CD8-positive, alpha-beta memory T cell (primary cell): ENCODE results near the gene TOR2A. TPM values are rescaled to one million over a fixed set of nuclear protein-coding genes. Genes with fewer than 3 reads are reported as not detected.
A peak's percentile ranks its signal among the peaks of the same experiment; 100 is the strongest.
"Not testable (repeated sequence)": the region's sequence is repeated elsewhere in the genome, so short reads cannot be mapped to it uniquely, and the experiment has no call there.

Source experiments
- CTCF ChIA-PET: fragments of 350-600 bp; sonication (Branson Sonifier 250); formaldehyde crosslinking; loops from one replicate; lab custom pipeline; 2021; ENCODE audit warnings: antibody characterized with exemption; lab: Charles Lee
- POLR2A ChIA-PET: fragments of 350-600 bp; sonication (Branson Sonifier 250); formaldehyde crosslinking; loops from one replicate; lab custom pipeline; 2021; ENCODE audit warnings: antibody characterized with exemption; lab: Charles Lee
- DNase-seq, 5 donors: peaks; one replicate each; pipeline versions ENCODE4 v3.0.0 to v3.0.0-alpha.2; 2020 to 2022; ENCODE audit warnings: mixed read lengths in 1 of 5
- H3K27ac ChIP-seq: one replicate; pipeline ENCODE4 v1.7.0; 2013; ENCODE audit warnings: low read depth, mild to moderate bottlenecking, low read length, moderate library complexity
- H3K27me3 ChIP-seq: 2 replicates; pipeline ENCODE4 v1.7.0; 2013; ENCODE audit warnings: low read length, mild to moderate bottlenecking; ENCODE audit not compliant: insufficient read depth, poor library complexity, severe bottlenecking
- H3K36me3 ChIP-seq: 2 replicates; pipeline ENCODE4 v1.7.0; 2013; ENCODE audit warnings: mild to moderate bottlenecking, low read length, moderate library complexity; ENCODE audit not compliant: insufficient read depth
- H3K4me1 ChIP-seq: 2 replicates; pipeline ENCODE4 v1.7.0; 2013; ENCODE audit warnings: mild to moderate bottlenecking, low read length, moderate library complexity; ENCODE audit not compliant: insufficient read depth
- H3K4me3 ChIP-seq: 2 replicates; pipeline ENCODE4 v1.7.0; 2013; ENCODE audit warnings: mild to moderate bottlenecking, low read length
- H3K9me3 ChIP-seq: 2 replicates; pipeline ENCODE4 v1.7.0; 2013; ENCODE audit warnings: mild to moderate bottlenecking, low read length
- H3K27ac Mint-ChIP-seq, 8 donors: one replicate each; pipeline ENCODE4 v1.8.0; 2020 to 2021; ENCODE audit warnings: mixed read lengths in 8 of 8, mild to moderate bottlenecking in 6 of 8, inconsistent platforms in 3 of 8, moderate library complexity in 3 of 8
- H3K27me3 Mint-ChIP-seq, 2 donors: one replicate each; pipeline ENCODE4 v1.8.0; 2020 to 2021; ENCODE audit warnings: mixed read lengths in 2 of 2, mild to moderate bottlenecking in 1 of 2, moderate library complexity in 1 of 2
- H3K36me3 Mint-ChIP-seq, 3 donors: one replicate each; pipeline ENCODE4 v1.8.0; 2020 to 2021; ENCODE audit warnings: mixed read lengths in 3 of 3, inconsistent platforms in 1 of 3, mild to moderate bottlenecking in 1 of 3
- H3K4me1 Mint-ChIP-seq, 3 donors: one replicate each; pipeline ENCODE4 v1.8.0; 2020 to 2021; ENCODE audit warnings: mixed read lengths in 3 of 3, inconsistent platforms in 1 of 3, mild to moderate bottlenecking in 1 of 3
- H3K4me3 Mint-ChIP-seq, 7 donors: one replicate each; pipeline ENCODE4 v1.8.0; 2020 to 2021; ENCODE audit warnings: mixed read lengths in 7 of 7, mild to moderate bottlenecking in 6 of 7, moderate library complexity in 4 of 7, inconsistent platforms in 2 of 7
- H3K9me3 Mint-ChIP-seq, 5 donors: one replicate each; pipeline ENCODE4 v1.8.0; 2020 to 2022; ENCODE audit warnings: mixed read lengths in 5 of 5, mild to moderate bottlenecking in 3 of 5, moderate library complexity in 2 of 5, inconsistent platforms in 1 of 5
- polyA plus RNA-seq: library from polyadenylated mRNA; unstranded; fragments of 300-500 nt; fragmentation: Illumina TruSeq; gene quantifications from one replicate; pipeline ENCODE4 v1.2.3, GENCODE V29; 2021
- total RNA-seq, 2 experiments: library from RNA; stranded (reverse); gene quantifications; one replicate each; pipeline ENCODE4 v1.2.3, GENCODE V29; 2021

The TOR2A gene
- total RNA-seq (10 to 100 TPM; 30.7 to 33.7 TPM), polyA plus RNA-seq (37.0 TPM)

DNA sequence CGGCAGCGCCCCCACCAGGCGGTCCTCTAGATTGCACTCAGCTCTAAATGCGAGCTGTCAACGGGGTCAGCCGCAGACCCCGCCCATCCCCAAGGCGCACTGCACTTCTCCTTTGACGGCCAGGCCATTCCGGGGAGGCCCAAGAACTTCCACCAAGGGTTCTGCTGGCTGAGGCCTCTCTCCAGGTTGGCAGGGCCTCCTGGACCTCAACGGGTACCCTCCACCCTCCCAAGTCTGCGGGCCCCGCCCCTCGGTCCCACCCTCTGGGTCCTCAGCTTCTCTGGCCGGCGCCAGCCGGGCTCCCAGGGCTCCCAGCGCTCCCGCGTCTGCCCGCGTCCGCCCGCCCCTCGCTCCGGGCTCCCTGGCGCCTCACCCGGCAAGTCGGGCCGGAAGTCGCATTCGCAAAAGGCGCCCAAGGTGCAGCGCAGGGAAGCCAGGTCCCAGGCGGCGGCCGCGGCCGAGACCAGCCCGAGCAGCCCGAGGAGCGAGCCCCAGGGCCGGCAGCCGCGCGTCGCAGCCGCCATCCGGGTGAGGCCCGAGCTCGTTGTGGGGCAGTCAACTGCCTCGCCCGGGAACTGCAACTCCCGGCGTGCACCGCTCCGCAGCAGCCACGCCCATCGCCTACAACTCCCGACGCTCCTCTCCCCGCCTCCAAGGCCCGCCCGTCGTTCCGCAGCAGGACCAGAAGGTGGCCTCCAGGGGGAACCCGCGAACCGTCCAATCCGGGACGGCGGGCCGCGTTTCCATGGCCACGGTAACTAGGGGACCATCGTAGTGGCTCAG, at the start of gene TOR2A:
Gene TOR2A, minus strand, starts transcription at position 548 of the 783 bp plus-strand sequence. Its CDS starts 24 bp downstream, at position 524.
- no peaks in the 10 kb centered on the region for H3K9me3 Mint-ChIP-seq
- no peaks in the 10 kb centered on the region for H3K27me3 Mint-ChIP-seq
- peaks cover 14 to 25% (median 23%) of the 10 kb centered on the region in 3 donors for H3K4me1 Mint-ChIP-seq
- Histone ChIP-seq H3K4me3 (peak within 1 kb of the TSS; percentile 94), H3K27ac (peak within 1 kb of the TSS; percentile 62), H3K27me3 (no peaks in the 10 kb centered on the region), H3K4me1 (peaks cover 22% of the 10 kb centered on the region), H3K9me3 (no peaks in the 10 kb centered on the region), H3K36me3 (no peaks in the 10 kb centered on the region)
- ChIA-PET POLR2A (interaction anchor here (0.6 to 1.9 kb wide), 15 partner anchors 12 to 187 kb away, joined by 3 to 16 read pairs (median 4); partner anchors contain the start of genes CDK9, CFAP157, SH2D3C and TTC16), CTCF (interaction anchor here (0.6 to 6.1 kb wide), 60 partner anchors 9 to 511 kb away, joined by 3 to 68 read pairs (median 6); partner anchors contain the start of genes AK1, CDK9, CFAP157 and ENG)
- H3K27ac Mint-ChIP-seq: peak within 1 kb of the TSS; percentile 85 to 98 (median 96)
- peak; percentile 99 for DNase-seq
- H3K36me3 Mint-ChIP-seq: peaks cover 0 to 43% (median 7%) of the 10 kb centered on the region in 3 donors
- peak within 1 kb of the TSS; percentile 80 to 98 (median 94) for H3K4me3 Mint-ChIP-seq

DNA sequence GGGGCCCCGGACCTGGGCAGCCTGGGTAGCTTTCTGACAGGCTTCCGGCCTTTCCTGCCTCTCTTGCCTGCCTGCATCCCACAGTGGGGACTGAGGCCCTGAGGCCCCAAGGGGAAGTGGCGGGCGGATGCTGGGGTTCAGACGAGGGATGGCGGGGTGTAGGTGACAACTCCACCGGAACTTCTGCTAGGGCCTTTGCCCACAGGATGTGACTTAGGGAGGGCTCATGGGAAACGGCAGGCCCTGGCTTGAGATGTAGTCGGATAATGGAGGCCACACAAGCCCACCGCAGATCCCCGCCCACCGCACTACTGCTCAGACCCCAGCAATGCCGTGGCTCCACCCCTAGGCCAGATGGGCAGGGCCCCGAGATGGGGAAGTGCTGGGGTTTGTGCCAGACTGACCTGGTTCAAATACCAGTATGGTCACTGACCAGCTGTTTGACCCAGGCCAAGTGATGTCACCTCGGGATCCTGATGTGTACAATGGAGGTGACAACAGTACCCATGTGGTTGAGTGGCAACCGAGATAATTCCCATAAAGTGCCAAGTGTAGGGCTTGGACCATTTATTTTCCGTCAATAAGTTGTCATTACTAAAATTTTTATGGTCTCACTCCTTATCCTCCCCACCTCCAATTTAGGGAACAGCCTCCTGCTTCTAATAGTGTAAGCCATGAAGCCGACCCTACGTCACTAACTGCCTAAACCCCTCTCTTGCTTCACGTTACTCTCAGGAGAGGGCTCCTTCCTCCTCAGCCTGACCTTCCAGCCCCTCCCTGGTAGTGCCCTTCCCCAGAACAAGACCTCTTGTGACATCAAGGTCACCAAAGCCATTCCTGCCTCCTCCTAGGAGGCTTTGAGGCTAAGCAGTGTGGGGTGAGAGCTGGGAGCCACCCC, 48.3 kb upstream of the TOR2A start:
- H3K27me3 Mint-ChIP-seq: peaks cover 0 to 4% of the 10 kb centered on the region in 2 donors
- Histone ChIP-seq H3K36me3 (peaks cover 15% of the 10 kb centered on the region), H3K4me1 (peaks cover 75% of the 10 kb centered on the region), H3K9me3 (no peaks in the 10 kb centered on the region), H3K4me3 (peak overlapping the region; percentile 64), H3K27me3 (no peaks in the 10 kb centered on the region), H3K27ac (peak overlapping the region; percentile 75)
- peak overlapping the region; percentile 91 to 99 (median 97) for H3K27ac Mint-ChIP-seq
- POLR2A ChIA-PET: interaction anchor here (1.0 to 4.2 kb wide), 4 partner anchors 13 to 138 kb away, joined by 3 to 54 read pairs (median 4); partner anchors contain the start of gene TOR2A
- CTCF ChIA-PET: interaction anchor here (1.2 to 7.5 kb wide), 10 partner anchors 12 to 138 kb away, joined by 4 to 69 read pairs (median 20); partner anchors contain the start of genes PTRH1, ST6GALNAC4, TOR2A and TTC16
- H3K4me1 Mint-ChIP-seq: peaks cover 65 to 79% (median 77%) of the 10 kb centered on the region in 3 donors
- DNase-seq: peak; percentile 70 to 91 (median 79)
- H3K9me3 Mint-ChIP-seq: no peaks in the 10 kb centered on the region
- H3K4me3 Mint-ChIP-seq: peak overlapping the region; percentile 76 to 92 (median 82)
- peaks cover 0 to 24% (median 0%) of the 10 kb centered on the region in 3 donors for H3K36me3 Mint-ChIP-seq

DNA sequence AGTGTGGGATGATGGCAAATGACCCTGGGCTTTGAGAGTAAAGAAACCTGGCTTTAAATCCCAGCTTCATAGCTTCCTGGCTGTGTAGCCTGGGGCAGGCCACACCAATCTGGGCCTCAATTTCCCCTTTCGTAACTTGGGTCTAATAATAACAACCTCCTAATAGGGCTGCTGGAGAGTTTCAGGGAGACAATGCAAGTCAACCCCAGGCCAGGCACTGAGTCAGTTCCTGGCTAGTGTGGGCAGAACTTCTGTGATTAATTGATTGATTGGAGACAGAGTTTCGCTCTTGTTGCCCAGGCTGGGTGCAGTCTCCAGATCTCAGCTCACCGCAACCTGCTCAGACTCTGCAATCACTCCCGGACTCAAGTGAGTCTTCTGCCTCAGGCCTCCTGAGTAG, 46.7 kb upstream of the TOR2A start:
- H3K27me3 Mint-ChIP-seq: peaks cover 0 to 4% of the 10 kb centered on the region in 2 donors

DNA sequence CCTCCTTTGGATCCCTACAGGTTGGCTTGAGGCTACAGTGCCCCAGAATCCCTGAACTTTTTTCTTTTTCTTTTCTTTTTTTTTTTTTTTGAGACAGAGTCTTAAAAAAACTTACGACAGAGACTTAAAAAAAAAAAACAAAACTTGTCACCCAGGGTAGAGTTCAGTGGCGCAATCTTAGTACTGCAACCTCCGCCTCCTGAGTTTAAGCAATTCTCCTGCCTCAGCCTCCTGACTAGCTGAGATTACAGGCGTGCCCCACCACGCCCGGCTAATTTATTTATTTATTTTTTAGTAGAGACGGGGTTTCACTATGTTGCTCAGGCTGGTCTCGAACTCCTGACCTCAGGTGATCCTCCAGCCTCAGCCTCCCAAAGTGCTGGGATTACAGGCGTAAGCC, 45.8 kb upstream of the TOR2A start:
- peaks cover 63% of the 10 kb centered on the region for H3K4me1 ChIP-seq
- not testable (repeated sequence) for H3K27me3 ChIP-seq, H3K9me3 Mint-ChIP-seq, H3K4me3 ChIP-seq, H3K36me3 ChIP-seq, H3K27ac ChIP-seq, H3K27me3 Mint-ChIP-seq, H3K9me3 ChIP-seq
- Mint-ChIP-seq H3K4me1 (peaks cover 60 to 83% (median 76%) of the 10 kb centered on the region in 3 donors), H3K4me3 (peak overlapping the region in 4 of 7 donors; percentile 49 to 100 (median 78)), H3K36me3 (peaks cover 0 to 12% (median 2%) of the 10 kb centered on the region in 3 donors), H3K27ac (peak overlapping the region; percentile 71 to 100 (median 98))
- peak in 1 of 5 donors; percentile 39 for DNase-seq
- ChIA-PET CTCF (interaction anchor here (1.3 to 7.5 kb wide), 3 partner anchors 10 to 89 kb away, joined by 5 to 69 read pairs (median 5); partner anchors contain the start of gene TOR2A), POLR2A (interaction anchor here (2.3 kb wide), 1 partner anchor 10 kb away, joined by 14 read pairs; no protein-coding TSS in a partner anchor)

More for the DNA sequence above, 46.7 kb upstream of the TOR2A start:
- CTCF ChIA-PET: interaction anchor here (1.3 to 7.5 kb wide), 3 partner anchors 11 to 139 kb away, joined by 4 to 69 read pairs (median 34); partner anchors contain the start of gene TOR2A
- Mint-ChIP-seq H3K9me3 (no peaks in the 10 kb centered on the region), H3K36me3 (peaks cover 0 to 14% (median 2%) of the 10 kb centered on the region in 3 donors), H3K27ac (peak overlapping the region; percentile 70 to 100 (median 97)), H3K4me3 (peak overlapping the region; percentile 14 to 76 (median 38)), H3K4me1 (peaks cover 58 to 79% (median 73%) of the 10 kb centered on the region in 3 donors)
- POLR2A ChIA-PET: no interaction called here
- no peaks in the 10 kb centered on the region for H3K36me3 ChIP-seq
- no peak overlapping the region for H3K27ac ChIP-seq
- DNase-seq: no peak
- H3K27me3 ChIP-seq: no peaks in the 10 kb centered on the region
- peaks cover 61% of the 10 kb centered on the region for H3K4me1 ChIP-seq
- H3K9me3 ChIP-seq: no peaks in the 10 kb centered on the region
- no peak overlapping the region for H3K4me3 ChIP-seq

DNA sequence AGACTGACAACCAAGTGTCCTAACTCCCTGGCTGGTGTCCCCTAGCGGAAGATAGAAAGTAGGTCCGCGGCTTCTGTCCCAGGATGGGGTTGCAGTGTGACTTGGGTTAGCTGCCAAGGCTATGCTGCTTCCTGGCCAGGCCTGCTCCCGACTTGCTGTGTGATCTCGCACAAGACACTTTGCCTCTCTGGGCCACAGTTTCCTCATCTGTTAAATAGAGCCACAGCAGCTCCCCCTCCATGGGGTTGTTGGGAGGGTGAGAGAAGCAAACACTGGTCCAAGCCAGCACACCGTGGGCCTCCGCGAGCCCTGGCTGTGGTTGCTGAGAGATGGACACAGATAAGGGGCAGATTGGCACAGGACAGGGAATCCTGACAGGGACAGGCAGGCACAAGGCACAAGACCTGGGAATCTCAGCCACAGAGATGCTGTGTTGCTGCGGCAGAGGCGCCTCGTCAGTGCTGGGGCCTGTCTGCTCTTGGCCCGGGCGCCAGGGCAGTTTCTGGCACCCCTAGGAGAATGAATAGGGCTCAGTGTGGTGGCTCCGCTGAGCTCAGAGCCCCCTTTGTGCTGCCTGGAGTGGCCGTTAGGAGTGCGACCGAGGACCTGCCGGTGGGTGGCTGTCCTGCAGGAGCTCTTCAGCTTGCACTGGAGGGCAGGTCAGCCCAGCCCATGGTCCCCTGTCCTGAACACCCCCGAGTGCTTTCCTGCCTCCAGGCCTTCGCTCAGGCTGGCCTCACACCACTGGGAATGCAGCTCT, 45.2 kb upstream of the TOR2A start:
- no peaks in the 10 kb centered on the region for H3K27me3 ChIP-seq
- Mint-ChIP-seq H3K27me3 (no peaks in the 10 kb centered on the region), H3K4me3 (peak overlapping the region; percentile 27 to 100 (median 100)), H3K4me1 (peaks cover 60 to 85% (median 76%) of the 10 kb centered on the region in 3 donors), H3K36me3 (peaks cover 0 to 11% (median 2%) of the 10 kb centered on the region in 3 donors), H3K27ac (peak overlapping the region; percentile 91 to 100 (median 98)), H3K9me3 (no peaks in the 10 kb centered on the region)
- ChIA-PET CTCF (interaction anchor here (1.3 to 7.5 kb wide), 3 partner anchors 9 to 89 kb away, joined by 5 to 69 read pairs (median 5); partner anchors contain the start of gene TOR2A), POLR2A (interaction anchor here (2.3 to 2.6 kb wide), 2 partner anchors 9 to 46 kb away, joined by 9 to 14 read pairs; partner anchors contain the start of gene TOR2A)
- peak overlapping the region; percentile 12 for H3K4me3 ChIP-seq
- peak overlapping the region; percentile 82 for H3K27ac ChIP-seq
- H3K36me3 ChIP-seq: no peaks in the 10 kb centered on the region
- no peak for DNase-seq
- H3K9me3 ChIP-seq: no peaks in the 10 kb centered on the region
- peaks cover 66% of the 10 kb centered on the region for H3K4me1 ChIP-seq

GRCh38 chr9:127779136-127779981, 44.3 kb upstream of the TOR2A start:
- peak overlapping the region; percentile 82 for H3K27ac ChIP-seq
- H3K27ac Mint-ChIP-seq: peak overlapping the region; percentile 91 to 100 (median 98)
- no peaks in the 10 kb centered on the region for H3K9me3 ChIP-seq
- peak overlapping the region; percentile 57 for H3K4me3 ChIP-seq
- H3K9me3 Mint-ChIP-seq: no peaks in the 10 kb centered on the region
- peaks cover 0 to 13% (median 2%) of the 10 kb centered on the region in 3 donors for H3K36me3 Mint-ChIP-seq
- no peaks in the 10 kb centered on the region for H3K27me3 ChIP-seq
- ChIA-PET POLR2A (interaction anchor here (0.7 to 2.6 kb wide), 6 partner anchors 8 to 45 kb away, joined by 3 to 14 read pairs (median 6); partner anchors contain the start of gene TOR2A), CTCF (interaction anchor here (0.6 to 7.5 kb wide), 7 partner anchors 8 to 153 kb away, joined by 3 to 69 read pairs (median 6); partner anchors contain the start of gene TOR2A)
- H3K4me1 ChIP-seq: peaks cover 60% of the 10 kb centered on the region
- peak overlapping the region; percentile 99 to 100 (median 100) for H3K4me3 Mint-ChIP-seq
- no peaks in the 10 kb centered on the region for H3K36me3 ChIP-seq
- peak in 4 of 5 donors; percentile 42 to 76 (median 53) for DNase-seq
- no peaks in the 10 kb centered on the region for H3K27me3 Mint-ChIP-seq
- peaks cover 56 to 82% (median 76%) of the 10 kb centered on the region in 3 donors for H3K4me1 Mint-ChIP-seq
